GM03348 (cell line): ENCODE measurements around the gene SMURF1.
"Not testable (repeated sequence)": the region's sequence is repeated elsewhere in the genome, so short reads cannot be mapped to it uniquely, and the experiment has no call there.

Experiments used
- DNase-seq: peaks from one replicate; pipeline ENCODE4 v3.0.0; 2012; ENCODE audit warnings: low spot score

The SMURF1 gene

GRCh38 chr7:99121496-99122021 lies 22.3 kb downstream of the SMURF1 start:
- DNase-seq: peak; percentile 71

GRCh38 chr7:99120916-99121315 lies 23.0 kb downstream of the SMURF1 start:
- no peak for DNase-seq

- peak; percentile 51 for DNase-seq
These were observed 23.4 kb downstream of the SMURF1 start for GRCh38 chr7:99120501-99120900.

- no peak for DNase-seq
These were observed 25.8 kb downstream of the SMURF1 start for GRCh38 chr7:99118077-99118476.

- no peak for DNase-seq
These were observed 27.8 kb downstream of the SMURF1 start for GRCh38 chr7:99116144-99116543.

GRCh38 chr7:99115379-99115778 lies 28.5 kb downstream of the SMURF1 start:
- DNase-seq: no peak

GRCh38 chr7:99112979-99113378 lies 30.9 kb downstream of the SMURF1 start:
- no peak for DNase-seq

GRCh38 chr7:99112097-99112496 lies 31.8 kb downstream of the SMURF1 start:
- DNase-seq: no peak

- no peak for DNase-seq
These were observed 32.3 kb downstream of the SMURF1 start for GRCh38 chr7:99111591-99111990.

- DNase-seq: no peak
These were observed 34.5 kb downstream of the SMURF1 start for GRCh38 chr7:99109108-99110051.

GRCh38 chr7:99108613-99109012 lies 35.3 kb downstream of the SMURF1 start:
- peak; percentile 60 for DNase-seq

- DNase-seq: no peak
These were observed 37.1 kb downstream of the SMURF1 start for GRCh38 chr7:99106821-99107241.

GRCh38 chr7:99106411-99106810 lies 37.5 kb downstream of the SMURF1 start:
- DNase-seq: no peak

- DNase-seq: no peak
These were observed 38.2 kb downstream of the SMURF1 start for GRCh38 chr7:99105756-99106155.

- DNase-seq: no peak
These were observed 39.3 kb downstream of the SMURF1 start for GRCh38 chr7:99104631-99105030.

- not testable (repeated sequence) for DNase-seq
These were observed 40.1 kb downstream of the SMURF1 start for GRCh38 chr7:99103836-99104235.

GRCh38 chr7:99102809-99103690 lies 40.9 kb downstream of the SMURF1 start:
- peak; percentile 43 for DNase-seq

- DNase-seq: no peak
These were observed 41.5 kb downstream of the SMURF1 start for GRCh38 chr7:99102361-99102760.

GRCh38 chr7:99101516-99101915 lies 42.4 kb downstream of the SMURF1 start:
- DNase-seq: not testable (repeated sequence)

GRCh38 chr7:99099499-99100077 lies 44.3 kb downstream of the SMURF1 start:
- DNase-seq: no peak

- DNase-seq: peak; percentile 56
These were observed 44.9 kb downstream of the SMURF1 start for GRCh38 chr7:99098824-99099498.
